GM18526 (cell line): ENCODE results near the gene PAK4.

ENCODE experiments used
- POLR2A ChIP-seq: IDR thresholded peaks from 3 replicates; pipeline ENCODE4 v1.6.1; 2011; ENCODE audit not compliant: insufficient read length; ENCODE audit errors: extremely low read depth

Gene PAK4

DNA sequence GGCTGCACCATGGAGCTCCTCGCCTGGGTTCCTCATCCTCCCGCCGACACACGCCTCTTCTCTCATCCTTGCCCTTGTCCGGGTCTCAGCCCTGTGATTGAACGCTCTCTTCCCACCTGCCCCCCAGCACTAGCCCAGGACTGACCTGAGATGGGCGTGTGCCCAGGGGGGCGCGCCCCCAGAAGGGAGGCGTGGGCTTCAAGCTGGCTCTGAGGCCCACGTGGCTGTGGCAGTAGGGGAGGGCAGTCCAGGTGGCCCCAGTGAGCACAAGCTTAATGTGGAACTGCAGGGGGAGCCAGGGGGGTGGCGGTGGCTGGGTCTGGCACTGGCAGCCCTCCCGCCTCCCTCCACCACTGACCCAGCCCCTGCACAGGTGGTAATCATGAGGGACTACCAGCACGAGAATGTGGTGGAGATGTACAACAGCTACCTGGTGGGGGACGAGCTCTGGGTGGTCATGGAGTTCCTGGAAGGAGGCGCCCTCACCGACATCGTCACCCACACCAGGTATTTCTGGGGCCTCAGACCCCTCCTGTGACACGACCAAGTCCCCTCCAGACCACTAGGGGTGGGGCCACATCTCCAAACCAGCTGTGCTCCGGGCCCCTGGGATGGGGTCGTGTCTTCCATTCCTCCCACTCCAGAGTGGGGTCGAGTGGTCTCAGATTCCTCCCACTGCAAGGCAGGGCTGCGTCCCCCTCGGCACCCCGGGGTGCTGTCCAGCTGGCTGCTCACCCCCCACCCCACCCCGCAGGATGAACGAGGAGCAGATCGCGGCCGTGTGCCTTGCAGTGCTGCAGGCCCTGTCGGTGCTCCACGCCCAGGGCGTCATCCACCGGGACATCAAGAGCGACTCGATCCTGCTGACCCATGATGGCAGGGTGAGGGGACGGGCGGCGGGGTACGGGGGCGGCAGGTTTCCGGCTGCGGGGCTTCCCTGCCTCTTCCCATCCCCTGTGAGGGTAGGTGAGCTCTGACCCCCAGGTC, 49.3 kb downstream of the PAK4 start:
- TF ChIP-seq POLR2A, result no peak

DNA sequence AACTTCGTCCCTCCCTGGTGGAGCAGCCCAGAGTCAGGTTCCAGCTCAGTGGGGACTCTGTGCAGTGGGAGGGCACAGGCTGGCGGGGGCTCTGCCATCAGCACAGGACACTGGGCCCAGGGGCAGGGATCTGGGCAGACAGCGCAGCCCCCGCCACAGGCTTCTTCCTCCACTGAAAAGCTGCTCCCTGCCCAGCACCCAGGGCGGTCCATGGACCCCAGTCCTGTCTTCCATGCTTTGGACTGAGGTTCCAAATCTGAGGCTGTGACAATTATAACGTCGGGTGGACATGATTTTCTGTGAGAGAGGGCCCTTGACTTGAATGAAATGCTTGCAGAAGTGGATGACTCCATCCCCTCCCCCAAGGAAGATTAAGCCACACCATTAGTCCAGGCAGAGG, 50.0 kb downstream of the PAK4 start:
- no peak for TF ChIP-seq POLR2A

DNA sequence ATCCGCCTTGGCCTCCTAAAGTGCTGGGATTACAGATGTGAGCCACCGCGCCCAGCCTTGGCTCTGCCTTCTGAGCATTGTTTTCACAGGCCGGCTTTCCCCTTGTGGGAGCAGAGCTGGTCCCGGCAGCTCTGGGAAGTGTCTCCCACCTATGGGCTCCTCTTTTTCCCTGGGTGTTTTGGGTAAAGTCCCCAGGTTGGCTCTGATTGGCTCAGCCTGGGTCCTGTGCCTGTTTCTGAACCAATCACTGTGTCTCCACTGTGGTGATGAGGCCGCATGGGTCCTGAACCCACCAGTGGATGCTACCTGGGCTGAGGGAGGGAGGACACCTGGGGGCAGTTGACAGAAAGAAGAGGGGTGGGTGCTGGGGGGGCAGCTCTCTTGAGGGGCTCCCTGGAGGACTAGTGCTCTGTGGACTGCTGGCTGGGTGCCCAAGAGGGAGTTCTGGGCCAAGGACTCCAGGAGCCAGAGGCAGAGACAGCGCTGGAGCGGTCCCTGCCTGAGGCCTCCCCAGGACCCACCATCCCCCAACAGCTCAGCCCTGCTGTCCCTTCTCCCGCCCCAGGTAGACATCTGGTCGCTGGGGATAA, 51.6 kb downstream of the PAK4 start:
- no peak for TF ChIP-seq POLR2A

GRCh38 chr19:39177736-39178135, 52.1 kb downstream of the PAK4 start:
- TF ChIP-seq POLR2A, result no peak

GRCh38 chr19:39178296-39179006, 52.9 kb downstream of the PAK4 start:
- TF ChIP-seq POLR2A, result no peak

DNA sequence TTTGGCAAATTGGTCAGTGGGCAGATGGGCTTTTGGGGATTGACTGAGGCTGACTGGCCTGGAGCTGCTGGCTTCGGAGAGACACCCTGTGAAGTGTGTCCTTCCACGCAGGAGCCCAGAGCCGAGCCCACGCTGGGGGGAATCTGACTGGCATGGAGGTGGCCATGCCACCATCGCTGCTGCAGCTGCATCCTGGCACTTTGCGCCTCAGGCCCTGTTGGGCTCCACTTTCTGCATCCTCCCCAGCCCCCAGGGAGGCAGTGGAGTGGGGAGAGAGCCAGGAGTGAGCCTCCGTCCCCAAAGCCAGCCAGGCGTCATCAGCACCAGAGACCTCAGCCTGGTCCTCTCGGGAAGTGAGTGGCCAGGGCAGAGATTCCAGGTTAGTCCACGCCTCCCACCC, 54.2 kb downstream of the PAK4 start:
- TF ChIP-seq POLR2A, result no peak

DNA sequence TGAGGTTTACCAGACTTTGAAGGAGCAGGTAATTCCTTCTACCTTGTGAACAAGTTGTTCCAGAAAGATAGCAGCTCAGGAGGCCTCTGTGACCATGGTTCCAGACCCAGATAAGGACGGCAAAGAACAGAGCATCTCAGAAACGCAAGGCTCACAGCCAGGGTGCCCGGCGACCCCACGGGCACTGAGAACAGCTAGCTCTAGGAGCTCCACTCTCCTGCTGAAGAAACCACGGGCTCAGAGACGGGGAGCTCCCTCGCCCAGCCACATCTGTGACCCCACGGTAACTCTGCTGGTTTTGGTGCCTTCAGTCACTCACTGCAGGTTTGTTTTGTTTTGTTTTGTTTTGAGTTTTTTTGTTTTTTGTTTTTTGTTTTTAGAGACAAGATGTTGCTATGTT, 55.2 kb downstream of the PAK4 start:
- no peak for TF ChIP-seq POLR2A

- no peak for TF ChIP-seq POLR2A
These were observed 56.1 kb downstream of the PAK4 start for GRCh38 chr19:39181500-39182173.

GRCh38 chr19:39182174-39182505, 56.6 kb downstream of the PAK4 start:
- no peak for TF ChIP-seq POLR2A

DNA sequence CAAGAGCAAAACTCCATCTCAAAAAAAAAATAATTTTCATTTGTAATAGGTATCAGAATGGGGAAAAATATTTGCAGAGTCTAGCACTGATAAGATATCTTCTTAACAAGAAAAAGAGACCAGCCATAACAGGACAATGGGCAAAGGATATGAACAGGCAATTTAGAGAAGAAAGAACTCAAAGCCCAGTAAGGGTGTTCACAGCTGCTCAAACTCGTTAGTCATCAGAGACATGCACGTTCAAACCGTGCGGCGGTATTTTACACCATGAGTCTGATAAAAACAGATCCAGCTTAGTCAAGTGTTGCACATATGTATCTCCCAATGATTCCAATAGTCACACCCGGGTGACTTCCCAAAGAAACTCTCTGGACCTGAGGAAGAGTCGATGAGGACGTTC, 57.5 kb downstream of the PAK4 start:
- TF ChIP-seq POLR2A, result no peak

- TF ChIP-seq POLR2A, result no peak
These were observed 60.8 kb downstream of the PAK4 start for GRCh38 chr19:39186391-39186790.

- TF ChIP-seq POLR2A, result no peak
These were observed 62.0 kb downstream of the PAK4 start for GRCh38 chr19:39187552-39187943.

- TF ChIP-seq POLR2A, result no peak
These were observed 63.4 kb downstream of the PAK4 start for GRCh38 chr19:39188960-39189359.

GRCh38 chr19:39190768-39191167, 65.2 kb downstream of the PAK4 start:
- no peak for TF ChIP-seq POLR2A

DNA sequence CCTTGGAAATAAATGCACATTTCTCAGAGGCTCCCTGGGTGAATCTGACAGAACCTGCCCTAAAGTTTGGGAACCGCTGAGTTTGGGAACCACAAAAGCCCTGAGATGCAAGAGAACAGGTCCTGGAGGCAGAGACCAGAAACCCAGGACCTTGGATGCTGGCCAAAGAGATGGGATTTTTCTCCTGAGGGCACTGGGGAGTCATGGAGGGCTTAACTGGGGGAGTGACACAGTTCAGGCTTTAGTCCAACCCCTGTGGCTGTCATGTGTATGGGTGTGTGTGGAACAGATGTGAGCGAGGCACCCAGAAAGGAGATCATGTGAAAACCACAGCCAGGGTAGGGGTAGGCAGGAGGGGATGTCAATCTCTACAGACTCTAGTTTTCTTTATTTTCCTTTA, 67.3 kb downstream of the PAK4 start:
- no peak for TF ChIP-seq POLR2A

GRCh38 chr19:39193803-39194202, 68.2 kb downstream of the PAK4 start:
- no peak for TF ChIP-seq POLR2A
